Esophagus squamous epithelium (tissue), 4 donors: ENCODE measurements around the gene PCDH9.

ENCODE experiments used
- CTCF ChIP-seq, 6 experiments: fragments of 450-650 bp in 4 of 6; fragments of 200-600 bp in 2 of 6; sonication (generic) in 2 of 6; IDR thresholded peaks; one replicate each; pipeline ENCODE4 v1.5.1; 2016 to 2019; ENCODE audit warnings: antibody characterized with exemption in 6 of 6, mild to moderate bottlenecking in 4 of 6, moderate library complexity in 4 of 6
- POLR2A ChIP-seq, 4 donors: fragments of 450-650 bp; IDR thresholded peaks; one replicate each; pipeline ENCODE4 v1.6.1; 2017; ENCODE audit warnings: antibody characterized with exemption in 4 of 4, mild to moderate bottlenecking in 4 of 4, moderate library complexity in 3 of 4

- TF ChIP-seq CTCF (IDR thresholded peaks at IDR 0.05) (no peak), POLR2A (IDR thresholded peaks at IDR 0.05) (no peak)
These were observed 515.3 kb downstream of the PCDH9 start for GRCh38 chr13:66714795-66715194.
